Neural progenitor cell (in vitro differentiated cells): Measurements from ENCODE around the gene NUP54. TPM values are rescaled to one million over a fixed set of nuclear protein-coding genes. Genes with fewer than 3 reads are reported as not detected.

Source experiments
- DNase-seq: peaks from one replicate; pipeline ENCODE4 v3.0.0-alpha.2; 2016; ENCODE audit warnings: low spot score
- H2AFZ ChIP-seq: fragments of 200-600 bp; sonication (generic); replicated peaks from 2 replicates; pipeline ENCODE4 v1.6.1; 2016; ENCODE audit warnings: antibody characterized with exemption
- H3F3A ChIP-seq: fragments of 200-600 bp; sonication (generic); 2 replicates; pipeline ENCODE4 v1.6.1; 2016; ENCODE audit warnings: antibody characterized with exemption, low read depth
- H3K27ac ChIP-seq: fragments of 200-600 bp; sonication (generic); 2 replicates; pipeline ENCODE4 v1.5.1; 2016; ENCODE audit warnings: mild to moderate bottlenecking
- H3K27me3 ChIP-seq: fragments of 200-600 bp; sonication (generic); 2 replicates; pipeline ENCODE4 v1.6.1; 2016; ENCODE audit warnings: mild to moderate bottlenecking, moderate library complexity
- H3K36me3 ChIP-seq: fragments of 200-600 bp; sonication (generic); 2 replicates; pipeline ENCODE4 v1.5.1; 2016
- H3K4me1 ChIP-seq: fragments of 200-600 bp; sonication (generic); 2 replicates; pipeline ENCODE4 v1.6.1; 2016; ENCODE audit warnings: mixed run types
- H3K4me2 ChIP-seq: fragments of 200-600 bp; sonication (generic); 2 replicates; pipeline ENCODE4 v1.6.1; 2016
- H3K4me3 ChIP-seq: fragments of 200-600 bp; sonication (generic); 2 replicates; pipeline ENCODE4 v1.5.1; 2016
- H3K79me2 ChIP-seq: fragments of 200-600 bp; sonication (generic); 2 replicates; pipeline ENCODE4 v1.6.1; 2016; ENCODE audit warnings: low read depth
- H3K9ac ChIP-seq: fragments of 200-600 bp; sonication (generic); 2 replicates; pipeline ENCODE4 v1.6.1; 2016
- H3K9me3 ChIP-seq: fragments of 200-600 bp; sonication (generic); 2 replicates; pipeline ENCODE4 v1.5.1; 2016; ENCODE audit warnings: low read depth
- H4K20me1 ChIP-seq: fragments of 200-600 bp; sonication (generic); 2 replicates; pipeline ENCODE4 v1.6.1; 2016; ENCODE audit warnings: low read depth
- H3K27ac Mint-ChIP-seq: 3 replicates; pipeline ENCODE4 v1.8.0; 2021; ENCODE audit warnings: mixed read lengths
- H3K27me3 Mint-ChIP-seq: 2 replicates; pipeline ENCODE4 v1.8.0; 2022; ENCODE audit warnings: low read depth, mild to moderate bottlenecking, inconsistent platforms, moderate library complexity, mixed read lengths; ENCODE audit not compliant: insufficient read depth
- H3K36me3 Mint-ChIP-seq: 3 replicates; pipeline ENCODE4 v1.8.0; 2021; ENCODE audit warnings: mixed read lengths
- H3K4me1 Mint-ChIP-seq: 3 replicates; pipeline ENCODE4 v1.8.0; 2021; ENCODE audit warnings: mixed read lengths
- H3K4me3 Mint-ChIP-seq: 3 replicates; pipeline ENCODE4 v1.8.0; 2021; ENCODE audit warnings: mild to moderate bottlenecking, moderate library complexity, mixed read lengths
- H3K9me3 Mint-ChIP-seq: 3 replicates; pipeline ENCODE4 v1.8.0; 2020; ENCODE audit warnings: mixed read lengths
- CTCF ChIP-seq: fragments of 200-600 bp; sonication (generic); IDR thresholded peaks from 2 replicates; pipeline ENCODE4 v1.5.1; 2017; ENCODE audit warnings: antibody characterized with exemption, mild to moderate bottlenecking
- EZH2 ChIP-seq: fragments of 200-600 bp; sonication (generic); IDR thresholded peaks from 2 replicates; pipeline ENCODE4 v1.6.1; 2017; ENCODE audit warnings: antibody characterized with exemption, mild to moderate bottlenecking, moderate library complexity
- EZH2phosphoT487 ChIP-seq: fragments of 200-600 bp; sonication (generic); IDR thresholded peaks from 2 replicates; pipeline ENCODE4 v1.6.1; 2017; ENCODE audit warnings: antibody characterized with exemption
- total RNA-seq: library from RNA; depleted of rRNA; stranded (reverse); fragments of >200 nt; gene quantifications from 2 replicates; pipeline ENCODE4 v1.2.3, GENCODE V29; 2015; ENCODE audit warnings: low replicate concordance

Gene NUP54
- total RNA-seq, 1 donor from 2014 or later, result 161 TPM

- H4K20me1 ChIP-seq, result peaks cover 17% of the 10 kb centered on the region
- no peak for TF ChIP-seq CTCF
- TF ChIP-seq EZH2, result no peak
- TF ChIP-seq EZH2phosphoT487, result no peak
- H3K9me3 Mint-ChIP-seq, result peaks cover 7% of the 10 kb centered on the region
- no peak overlapping the region for H3K27ac Mint-ChIP-seq
- H3K4me3 Mint-ChIP-seq, result no peak overlapping the region
- H3K79me2 ChIP-seq, result peaks cover 6% of the 10 kb centered on the region
- H3K36me3 Mint-ChIP-seq, result peaks cover 36% of the 10 kb centered on the region
- H3K4me3 ChIP-seq, result no peak overlapping the region
- H3K4me1 ChIP-seq, result no peaks in the 10 kb centered on the region
- H3K4me1 Mint-ChIP-seq, result no peaks in the 10 kb centered on the region
- H3K4me2 ChIP-seq, result no peak overlapping the region
- H3K9me3 ChIP-seq, result no peaks in the 10 kb centered on the region
- no peaks in the 10 kb centered on the region for H3K27me3 ChIP-seq
- H3K27ac ChIP-seq, result no peak overlapping the region
- H3F3A ChIP-seq, result no peaks in the 10 kb centered on the region
- H3K27me3 Mint-ChIP-seq, result peaks cover 2% of the 10 kb centered on the region
- no peaks in the 10 kb centered on the region for H3K36me3 ChIP-seq
- no peak for DNase-seq
- H3K9ac ChIP-seq, result no peak overlapping the region
- H2AFZ ChIP-seq, result no peak overlapping the region
Observed at GRCh38 chr4:76188557-76188956, 40.4 kb upstream of the NUP54 start.

DNA sequence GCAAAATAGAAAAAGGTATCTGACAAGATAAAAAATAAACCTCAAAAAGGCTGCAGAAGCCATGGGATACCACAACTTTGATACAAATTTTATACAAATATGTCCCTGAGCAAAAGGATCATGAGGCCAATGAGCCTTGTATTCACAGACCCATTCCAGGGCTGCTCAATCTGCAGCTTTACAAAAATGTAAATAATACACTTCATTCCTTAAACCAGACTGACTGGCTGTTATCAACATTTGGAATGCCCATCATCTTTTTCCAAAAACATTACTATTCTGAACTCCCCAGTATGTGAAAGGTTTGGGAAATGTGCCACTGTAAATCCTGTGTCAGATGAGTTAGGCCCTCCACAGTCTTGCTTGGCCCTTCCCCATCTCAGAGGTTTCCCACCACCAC is 40.0 kb upstream of the NUP54 start:
- Mint-ChIP-seq H3K9me3 (peaks cover 7% of the 10 kb centered on the region), H3K27me3 (peaks cover 2% of the 10 kb centered on the region), H3K27ac (no peak overlapping the region), H3K4me3 (no peak overlapping the region), H3K4me1 (no peaks in the 10 kb centered on the region), H3K36me3 (peaks cover 33% of the 10 kb centered on the region)
- DNase-seq, result no peak
- Histone ChIP-seq H3K79me2 (peaks cover 6% of the 10 kb centered on the region), H3K4me1 (no peaks in the 10 kb centered on the region), H3K4me2 (no peak overlapping the region), H3K4me3 (no peak overlapping the region), H3K27me3 (no peaks in the 10 kb centered on the region), H4K20me1 (peaks cover 19% of the 10 kb centered on the region), H3K36me3 (no peaks in the 10 kb centered on the region), H3F3A (no peaks in the 10 kb centered on the region), H3K9me3 (no peaks in the 10 kb centered on the region), H2AFZ (no peak overlapping the region), H3K9ac (no peak overlapping the region), H3K27ac (no peak overlapping the region)
- TF ChIP-seq CTCF (no peak), EZH2phosphoT487 (no peak), EZH2 (no peak)

DNA sequence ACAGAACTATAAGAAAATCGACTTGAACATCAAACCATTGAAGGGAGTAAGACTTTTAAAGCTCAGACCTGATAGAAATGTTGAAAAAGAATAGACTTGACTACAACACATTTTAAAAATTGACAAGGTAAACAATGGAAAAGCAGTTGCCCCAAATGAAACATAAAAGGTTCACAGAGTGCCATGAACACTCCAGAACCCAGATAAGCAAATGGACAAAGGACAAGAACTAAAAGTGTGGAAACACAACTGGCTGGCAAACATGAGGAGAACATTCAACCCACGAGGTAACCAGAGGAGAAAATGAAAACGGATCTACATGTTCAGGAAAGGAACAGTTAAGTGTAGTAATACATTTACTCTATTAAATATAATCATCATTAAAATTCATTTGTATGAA is 39.0 kb upstream of the NUP54 start:
- H3K9me3 ChIP-seq, result no peaks in the 10 kb centered on the region
- Mint-ChIP-seq H3K27ac (no peak overlapping the region), H3K9me3 (peaks cover 5% of the 10 kb centered on the region)

More for the DNA sequence above, 39.0 kb upstream of the NUP54 start:
- Mint-ChIP-seq H3K4me3 (no peak overlapping the region), H3K4me1 (no peaks in the 10 kb centered on the region), H3K27me3 (peaks cover 2% of the 10 kb centered on the region), H3K36me3 (peaks cover 23% of the 10 kb centered on the region)
- Histone ChIP-seq H3K4me3 (no peak overlapping the region), H3K79me2 (peaks cover 6% of the 10 kb centered on the region), H3F3A (no peaks in the 10 kb centered on the region), H3K27me3 (no peaks in the 10 kb centered on the region), H3K27ac (no peak overlapping the region), H3K9ac (no peak overlapping the region), H3K4me1 (no peaks in the 10 kb centered on the region), H2AFZ (no peak overlapping the region), H4K20me1 (peaks cover 19% of the 10 kb centered on the region), H3K36me3 (no peaks in the 10 kb centered on the region), H3K4me2 (no peak overlapping the region)
- no peak for DNase-seq
- TF ChIP-seq EZH2 (no peak), EZH2phosphoT487 (no peak), CTCF (no peak)
